GM20000 (cell line): Measurements from ENCODE around the gene CAPN14.

Source experiments
- DNase-seq: peaks from one replicate; pipeline ENCODE4 v3.0.0; 2012; ENCODE audit warnings: low spot score
- TF ChIP-seq, protein P1 (sequence below): IDR thresholded peaks from 2 replicates; pipeline ENCODE4 v1.5.1; 2012; ENCODE audit warnings: mild to moderate bottlenecking, control low read depth; ENCODE audit errors: extremely low read depth, missing control alignments

The CAPN14 gene

DNA sequence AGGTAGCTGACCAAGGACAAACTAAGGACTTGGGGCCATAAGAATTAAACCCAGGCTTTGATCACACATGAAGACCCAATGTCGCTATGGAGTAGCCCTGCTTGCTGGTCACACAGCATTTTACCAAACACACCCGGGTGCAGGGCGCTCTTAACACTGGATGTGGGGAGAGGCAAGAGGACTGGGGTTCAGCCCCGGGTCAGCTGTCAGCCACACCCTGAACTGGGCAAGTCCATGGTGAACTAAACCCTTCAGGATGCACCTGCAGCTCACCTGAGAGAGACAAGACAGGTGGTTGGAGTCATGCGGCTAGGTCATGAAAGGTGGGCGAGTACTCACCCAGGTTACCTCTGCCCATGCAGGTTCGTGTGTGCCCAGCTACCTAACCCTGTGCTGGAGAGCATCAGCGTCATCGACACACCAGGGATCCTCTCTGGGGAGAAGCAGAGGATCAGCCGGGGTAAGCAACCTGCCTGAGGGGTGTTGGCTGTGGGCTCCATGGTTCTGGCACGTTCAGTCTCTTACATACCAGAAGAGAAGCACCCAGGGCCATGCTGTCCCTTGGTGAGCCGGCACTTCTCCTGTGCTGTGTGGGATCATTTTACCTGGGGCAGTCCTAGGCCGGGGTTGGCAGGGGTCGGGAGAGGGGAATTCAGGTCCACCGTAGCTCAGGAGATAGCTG, 31.8 kb upstream of the CAPN14 start:
- TF ChIP-seq, protein P1, sequence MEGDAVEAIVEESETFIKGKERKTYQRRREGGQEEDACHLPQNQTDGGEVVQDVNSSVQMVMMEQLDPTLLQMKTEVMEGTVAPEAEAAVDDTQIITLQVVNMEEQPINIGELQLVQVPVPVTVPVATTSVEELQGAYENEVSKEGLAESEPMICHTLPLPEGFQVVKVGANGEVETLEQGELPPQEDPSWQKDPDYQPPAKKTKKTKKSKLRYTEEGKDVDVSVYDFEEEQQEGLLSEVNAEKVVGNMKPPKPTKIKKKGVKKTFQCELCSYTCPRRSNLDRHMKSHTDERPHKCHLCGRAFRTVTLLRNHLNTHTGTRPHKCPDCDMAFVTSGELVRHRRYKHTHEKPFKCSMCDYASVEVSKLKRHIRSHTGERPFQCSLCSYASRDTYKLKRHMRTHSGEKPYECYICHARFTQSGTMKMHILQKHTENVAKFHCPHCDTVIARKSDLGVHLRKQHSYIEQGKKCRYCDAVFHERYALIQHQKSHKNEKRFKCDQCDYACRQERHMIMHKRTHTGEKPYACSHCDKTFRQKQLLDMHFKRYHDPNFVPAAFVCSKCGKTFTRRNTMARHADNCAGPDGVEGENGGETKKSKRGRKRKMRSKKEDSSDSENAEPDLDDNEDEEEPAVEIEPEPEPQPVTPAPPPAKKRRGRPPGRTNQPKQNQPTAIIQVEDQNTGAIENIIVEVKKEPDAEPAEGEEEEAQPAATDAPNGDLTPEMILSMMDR: no peak
- DNase-seq: no peak

DNA sequence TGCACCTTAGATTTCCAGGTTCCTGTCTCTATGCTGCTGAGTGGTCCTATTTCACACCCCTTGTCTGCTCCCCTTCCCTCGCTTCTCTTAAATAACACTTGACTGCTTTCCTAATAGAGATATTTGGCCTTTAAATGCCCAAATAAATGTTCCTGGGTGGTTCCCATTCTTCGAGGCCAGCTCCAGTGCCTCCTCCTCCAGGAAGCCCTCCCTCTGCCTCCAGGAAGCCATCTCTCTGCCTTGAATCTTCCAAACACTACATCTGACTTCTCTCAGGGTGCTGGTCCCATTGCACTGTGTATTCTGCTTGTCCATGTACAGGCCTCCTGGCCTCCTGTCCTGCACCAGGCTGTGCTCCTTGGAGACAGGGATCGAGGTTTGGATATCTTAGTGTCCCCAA, 30.8 kb upstream of the CAPN14 start:
- TF ChIP-seq, protein P1: no peak
- no peak for DNase-seq

DNA sequence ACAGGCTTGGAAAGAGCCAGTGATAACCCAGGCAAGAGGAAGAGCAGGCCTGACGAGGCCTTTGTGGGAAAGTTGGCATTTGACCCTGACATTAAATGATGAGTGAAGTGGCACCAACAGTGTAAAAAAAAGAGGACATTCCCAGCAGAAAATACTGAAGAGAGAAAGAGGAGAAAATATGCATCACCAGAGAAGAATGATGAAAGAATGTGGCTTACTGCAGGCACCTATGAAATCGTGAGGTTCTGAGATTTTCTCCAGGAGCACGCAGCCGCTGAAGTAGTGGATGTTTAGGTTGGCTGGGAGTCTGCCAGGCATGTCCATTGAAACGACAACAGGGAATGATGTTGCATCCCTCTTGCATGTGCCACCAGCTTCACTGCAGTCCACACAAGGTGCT, 30.4 kb upstream of the CAPN14 start:
- no peak for DNase-seq
- TF ChIP-seq, protein P1: no peak

DNA sequence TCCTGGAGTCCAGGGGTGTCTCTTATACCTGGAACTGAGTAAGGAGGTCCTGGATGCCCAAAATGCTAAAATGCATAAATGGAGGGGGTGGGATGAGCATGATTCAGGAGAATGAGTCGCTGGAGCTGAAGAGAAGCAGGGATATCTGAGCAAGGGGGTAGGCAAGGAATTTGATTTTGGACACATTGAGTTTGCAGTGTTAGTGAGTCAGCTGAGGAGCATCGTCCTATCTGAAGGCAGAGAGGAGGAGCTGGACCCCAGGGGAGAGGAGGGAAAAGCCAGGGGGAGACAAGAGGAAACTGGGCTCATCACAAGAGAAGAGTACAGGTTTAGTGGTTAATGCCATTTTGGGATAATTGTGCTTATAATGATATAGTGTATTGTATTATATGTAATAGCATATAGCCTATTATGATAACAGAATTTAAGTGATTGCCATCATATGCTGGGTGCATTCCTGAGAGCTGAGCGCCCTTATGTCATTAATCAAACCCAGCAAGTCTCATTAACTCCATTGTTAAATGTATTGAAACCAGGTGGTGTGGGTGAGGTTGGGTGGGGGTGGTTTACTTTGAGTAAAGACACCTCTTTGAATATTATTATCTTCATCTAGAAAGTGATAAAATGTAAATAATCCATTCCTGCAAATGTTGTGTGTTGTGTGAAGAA, 29.0 kb upstream of the CAPN14 start:
- TF ChIP-seq, protein P1: no peak
- no peak for DNase-seq

DNA sequence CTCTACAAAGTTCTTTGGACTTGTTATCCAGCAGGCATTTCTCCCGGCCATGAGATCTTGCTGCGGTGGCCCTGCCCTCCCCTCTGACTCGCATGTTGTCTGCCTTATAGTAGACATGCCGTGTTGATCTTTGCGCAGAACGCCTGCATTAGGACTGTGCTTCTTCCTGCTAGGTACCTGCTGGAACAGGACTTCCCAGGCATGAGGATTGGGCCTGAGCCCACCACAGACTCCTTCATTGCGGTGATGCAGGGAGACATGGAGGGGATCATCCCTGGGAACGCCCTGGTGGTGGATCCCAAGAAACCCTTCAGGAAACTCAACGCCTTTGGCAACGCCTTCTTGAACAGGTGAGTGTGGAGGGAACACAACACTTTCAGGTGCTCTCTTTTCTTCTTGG, 26.8 kb upstream of the CAPN14 start:
- no peak for DNase-seq

DNA sequence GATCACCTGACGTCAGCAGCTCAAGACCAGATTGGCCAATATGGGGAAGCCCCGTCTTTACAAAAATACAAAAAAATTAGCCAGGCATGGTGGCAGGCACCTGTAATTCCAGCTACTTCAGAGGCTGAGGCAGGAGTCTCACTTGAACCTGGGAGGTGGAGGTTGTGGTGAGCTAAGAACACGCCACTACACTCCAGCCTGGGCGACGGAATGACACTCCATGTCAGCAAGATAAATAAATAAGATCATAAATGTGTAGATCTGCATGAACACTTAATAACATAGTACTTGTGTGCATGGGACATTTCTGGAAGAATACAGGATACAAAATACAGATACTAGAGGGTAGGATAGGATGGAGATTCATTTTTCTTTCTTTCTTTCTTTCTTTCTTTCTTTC, 25.7 kb upstream of the CAPN14 start:
- DNase-seq: no peak
- TF ChIP-seq, protein P1: no peak

More for the DNA sequence above, 26.8 kb upstream of the CAPN14 start:
- TF ChIP-seq, protein P1: no peak

DNA sequence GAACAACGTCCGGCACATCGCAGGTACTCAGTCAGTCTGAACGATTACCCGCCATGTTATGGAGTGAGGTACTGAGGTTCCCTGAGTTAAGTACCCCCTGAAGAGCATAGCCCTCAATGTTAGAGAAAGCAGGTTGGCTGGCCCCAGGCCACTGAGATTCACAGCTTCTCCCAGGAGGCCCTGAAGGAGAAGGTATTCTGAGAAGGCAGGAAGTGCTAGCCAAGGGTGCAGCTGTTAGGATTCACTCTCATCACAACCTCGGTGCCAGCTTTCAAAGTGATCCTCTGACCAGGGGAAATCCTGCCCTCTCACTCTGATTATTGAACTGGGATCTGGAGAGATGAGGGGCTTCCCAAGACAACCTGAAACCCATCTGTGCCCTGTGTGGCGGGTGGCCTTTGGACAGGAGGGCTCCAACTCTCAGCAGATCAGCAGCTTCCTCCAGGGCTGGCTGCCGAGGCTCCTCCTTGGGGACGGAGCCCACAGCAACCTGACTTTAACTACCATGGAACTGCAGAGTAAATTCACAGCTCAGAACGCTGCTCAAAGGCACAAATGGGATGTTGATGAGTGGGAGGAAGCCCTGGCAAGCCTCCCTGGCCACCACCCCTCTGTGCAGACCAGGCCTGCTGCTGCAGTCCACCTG, 24.4 kb upstream of the CAPN14 start:
- DNase-seq: no peak
- TF ChIP-seq, protein P1: no peak
